GM18858 (cell line): Measurements from ENCODE around the gene GABRB2.
"Not testable (repeated sequence)": the region's sequence is repeated elsewhere in the genome, so short reads cannot be mapped to it uniquely, and the experiment has no call there.

ENCODE experiments used
- ATAC-seq: cut with Tn5 transposase; IDR thresholded peaks from one replicate; pipeline ENCODE4 v1.9.1; 2021; ENCODE audit not compliant: unreplicated experiment

Gene GABRB2

DNA sequence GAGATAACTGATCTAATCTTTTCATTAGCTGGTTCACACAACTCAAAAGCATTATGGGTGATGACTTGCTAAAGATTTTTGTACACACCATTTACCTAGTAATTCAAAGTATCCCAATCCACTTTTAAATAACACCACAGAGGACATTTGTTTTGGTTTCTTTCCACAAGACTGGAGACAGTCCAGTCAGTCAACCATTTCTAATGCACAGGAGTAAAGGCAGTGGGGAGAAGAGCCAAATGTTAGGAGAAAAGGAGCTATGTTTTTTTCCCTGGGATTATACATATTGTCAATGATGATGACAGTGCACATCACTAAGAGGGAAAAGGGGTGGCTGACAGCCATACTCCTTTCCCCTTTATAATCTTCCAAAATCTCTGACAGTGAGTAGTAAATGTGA lies 240.9 kb downstream of the GABRB2 start:
- ATAC-seq = no peak

DNA sequence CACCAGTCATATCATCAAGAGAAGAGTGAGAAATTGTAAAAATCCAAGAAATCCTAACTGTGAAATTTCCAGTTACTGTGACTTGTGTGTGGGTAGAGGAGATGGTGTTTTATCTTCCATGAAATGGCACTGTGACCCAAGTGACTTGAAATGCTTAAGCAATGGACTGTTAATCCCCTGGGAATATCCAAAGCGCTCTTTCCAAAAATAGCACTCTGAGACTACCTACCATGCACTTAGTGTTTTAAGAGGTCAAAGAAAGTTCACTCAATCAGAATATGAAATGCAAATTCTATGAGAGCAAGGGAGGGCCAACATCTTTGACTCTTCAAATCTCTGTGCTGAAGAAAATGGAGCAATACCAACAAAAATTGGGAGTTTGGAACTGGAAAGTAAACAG lies 244.0 kb downstream of the GABRB2 start:
- no peak for ATAC-seq

DNA sequence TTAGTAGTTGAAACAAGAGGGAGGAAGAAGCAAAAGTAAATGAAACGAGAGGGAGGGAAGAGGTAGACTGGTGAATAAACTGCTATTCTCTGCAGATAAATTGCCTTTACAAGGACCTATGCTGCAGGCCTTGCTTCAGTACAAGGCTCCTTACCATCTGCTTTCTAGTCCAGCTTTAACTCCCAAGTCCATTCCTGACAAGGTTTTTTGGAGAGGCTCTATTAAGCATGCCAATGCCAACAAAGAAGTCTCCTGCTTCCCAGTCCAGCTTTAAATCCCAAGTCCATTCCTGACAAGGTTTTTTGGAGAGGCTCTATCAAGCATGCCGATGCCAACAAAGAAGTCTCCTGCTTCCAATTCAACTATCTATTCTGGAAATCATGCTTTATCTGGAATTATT lies 244.9 kb downstream of the GABRB2 start:
- no peak for ATAC-seq

DNA sequence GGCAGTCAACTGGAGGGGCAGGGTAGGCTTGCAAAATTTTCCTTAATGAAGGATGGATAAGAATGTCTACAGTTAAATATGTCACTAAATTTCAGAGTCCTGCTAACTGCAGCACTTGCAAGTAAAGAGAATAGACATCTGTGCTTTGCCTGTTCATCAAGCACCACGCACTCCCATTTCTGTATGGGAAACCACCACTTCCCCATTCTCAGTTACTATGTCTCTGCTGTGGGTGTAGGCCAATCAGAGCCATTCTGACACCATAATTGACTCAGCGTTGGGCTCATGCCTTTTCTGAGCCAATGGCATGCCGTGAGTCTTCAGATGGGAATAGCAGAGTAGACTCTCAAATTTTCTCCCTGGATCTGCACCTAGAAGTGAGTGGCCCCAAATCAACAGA lies 247.5 kb downstream of the GABRB2 start:
- ATAC-seq = peak; percentile 92

DNA sequence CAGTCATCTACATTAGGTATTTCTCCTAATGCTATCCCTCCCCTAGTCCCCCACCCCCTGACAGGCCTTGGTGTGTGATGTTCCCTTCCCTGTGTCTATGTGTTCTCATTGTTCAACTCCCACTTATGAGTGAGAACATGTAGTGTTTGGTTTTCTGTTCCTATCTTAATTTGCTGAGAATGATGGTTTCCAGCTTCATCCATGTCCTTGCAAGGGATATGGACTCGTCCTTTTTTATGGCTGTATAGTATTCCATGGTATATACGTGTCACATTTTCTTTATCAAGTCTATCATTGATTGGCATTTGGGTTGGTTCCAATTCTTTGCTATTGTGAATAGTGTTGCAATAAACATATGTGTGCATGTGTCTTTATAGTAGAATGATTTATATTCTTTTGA lies 249.1 kb downstream of the GABRB2 start:
- ATAC-seq = not testable (repeated sequence)

DNA sequence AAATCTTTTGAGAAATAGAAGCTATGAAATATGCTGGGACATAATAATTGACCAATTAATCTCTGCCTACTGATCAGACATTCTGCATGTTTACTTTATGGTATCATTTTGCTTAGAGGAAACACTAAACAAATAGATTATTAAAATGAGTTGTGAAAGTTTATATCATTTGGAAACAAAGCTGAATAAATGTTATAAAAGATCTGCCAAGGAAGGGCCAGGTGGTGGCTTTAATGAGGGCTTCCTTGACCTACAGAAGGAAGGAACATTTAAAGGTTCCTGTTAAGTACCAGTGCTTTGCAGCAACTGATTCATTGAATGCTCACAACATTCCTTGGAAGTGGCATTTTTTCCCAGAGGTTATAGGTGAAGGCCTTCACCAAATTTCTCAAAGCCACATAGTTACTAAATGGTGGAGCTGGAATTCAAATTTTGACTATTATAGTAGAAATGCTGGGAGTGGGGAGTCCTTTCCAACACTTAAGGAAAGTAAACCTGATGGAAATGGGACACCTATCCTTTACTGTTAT lies 250.7 kb downstream of the GABRB2 start:
- no peak for ATAC-seq

DNA sequence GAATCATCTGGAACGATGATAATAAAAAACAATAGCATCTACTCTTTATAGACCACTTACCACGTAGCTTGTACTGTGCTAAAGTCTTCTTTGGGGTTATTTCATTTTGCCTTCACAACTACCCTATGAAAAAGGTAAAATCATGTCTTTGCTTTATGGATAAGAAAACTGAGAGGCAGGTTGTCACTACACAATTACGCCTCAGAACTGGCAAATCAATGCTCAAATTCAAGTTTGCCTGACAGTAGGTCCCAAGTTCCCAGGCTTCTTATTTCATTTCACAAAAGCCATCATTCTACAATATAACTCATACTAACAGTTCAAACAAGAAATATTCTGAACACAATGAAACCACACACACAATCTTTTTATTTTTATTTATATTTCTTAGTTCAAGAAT lies 258.5 kb downstream of the GABRB2 start:
- ATAC-seq = no peak

DNA sequence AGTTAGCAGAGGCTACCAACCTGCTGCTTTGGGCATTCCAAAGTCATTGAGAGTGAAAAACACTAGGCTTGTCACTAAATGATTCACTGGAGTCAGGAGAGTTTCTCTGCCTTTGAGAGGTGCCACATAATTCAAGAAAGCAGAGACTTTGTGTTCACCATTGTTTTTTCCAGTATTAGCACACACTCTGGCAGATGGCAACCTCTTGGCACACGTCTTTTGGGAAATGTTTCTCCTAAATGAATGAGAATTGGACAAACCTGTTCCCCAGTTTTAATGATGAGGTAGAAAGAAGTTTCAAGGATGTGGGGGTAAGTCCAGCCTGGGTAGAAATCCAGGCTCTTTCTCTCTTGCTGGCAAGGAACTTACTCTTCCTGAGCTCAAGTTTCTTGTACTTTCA lies 259.1 kb downstream of the GABRB2 start:
- no peak for ATAC-seq

DNA sequence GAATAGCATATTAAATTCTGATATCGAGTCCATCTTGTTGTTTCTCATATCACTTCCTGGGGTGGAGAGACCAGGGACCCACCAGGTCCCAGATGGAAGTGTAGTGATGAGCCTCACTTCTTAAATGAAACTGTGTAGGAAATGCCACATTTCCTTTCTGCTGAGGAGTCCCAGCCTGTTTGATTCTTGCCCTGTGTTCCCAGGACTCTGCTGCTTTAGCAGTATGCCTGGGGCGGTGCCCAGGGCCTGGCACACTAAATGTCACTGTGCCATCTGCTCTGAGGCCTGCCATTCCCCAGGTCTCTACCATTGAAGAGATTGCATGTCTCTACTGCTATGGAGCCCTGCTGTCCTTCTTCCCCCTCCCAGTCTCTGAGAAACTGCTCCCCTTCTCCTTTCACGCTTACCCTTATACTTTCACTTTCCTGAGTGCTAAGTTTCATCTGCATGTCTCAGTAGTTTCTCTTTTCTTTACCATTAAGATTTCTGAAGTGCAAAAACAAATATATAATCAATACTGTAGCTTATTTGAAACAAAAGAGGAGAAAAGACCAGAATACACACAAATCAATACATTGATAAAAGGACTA lies 260.4 kb downstream of the GABRB2 start:
- peak; percentile 98 for ATAC-seq

DNA sequence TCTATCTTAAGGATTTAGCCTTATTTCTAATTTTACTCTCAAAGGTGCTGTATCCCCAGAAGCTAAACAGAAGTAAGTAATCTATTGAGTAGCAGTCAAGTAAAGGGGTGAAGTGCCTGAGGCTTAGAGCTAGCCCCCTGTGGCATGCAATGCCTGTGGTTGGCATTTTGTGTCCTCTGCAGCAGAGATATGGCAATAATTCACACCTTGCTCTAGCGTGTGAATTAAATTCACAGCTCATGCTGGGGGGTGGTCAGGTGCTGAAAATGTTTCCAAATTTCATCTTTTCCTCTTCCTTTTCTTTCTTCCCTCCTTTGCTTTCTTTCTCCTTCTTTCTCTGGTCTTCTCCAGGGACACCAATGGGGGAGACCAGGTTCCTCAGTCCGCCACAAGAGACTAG lies 262.1 kb downstream of the GABRB2 start:
- ATAC-seq = no peak

DNA sequence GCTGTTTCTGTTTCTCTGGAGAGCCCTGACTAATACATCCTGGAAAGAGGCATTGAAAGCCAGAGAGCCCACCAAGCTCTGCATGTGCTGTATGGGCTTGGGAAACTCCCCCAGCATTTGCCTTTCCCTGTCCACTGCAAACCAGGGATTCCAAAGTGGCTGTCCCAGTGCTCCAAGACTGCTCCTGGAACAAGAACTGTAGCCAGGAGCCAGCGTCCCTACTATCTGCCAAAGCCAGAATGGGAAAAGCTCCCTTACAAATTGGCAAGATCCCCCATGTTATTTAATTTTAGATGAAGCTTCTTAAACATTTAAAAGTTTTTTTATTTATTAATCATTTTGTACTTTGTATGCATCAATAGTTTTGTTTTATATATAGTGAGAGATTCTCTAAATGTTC lies 263.2 kb downstream of the GABRB2 start:
- ATAC-seq = no peak

DNA sequence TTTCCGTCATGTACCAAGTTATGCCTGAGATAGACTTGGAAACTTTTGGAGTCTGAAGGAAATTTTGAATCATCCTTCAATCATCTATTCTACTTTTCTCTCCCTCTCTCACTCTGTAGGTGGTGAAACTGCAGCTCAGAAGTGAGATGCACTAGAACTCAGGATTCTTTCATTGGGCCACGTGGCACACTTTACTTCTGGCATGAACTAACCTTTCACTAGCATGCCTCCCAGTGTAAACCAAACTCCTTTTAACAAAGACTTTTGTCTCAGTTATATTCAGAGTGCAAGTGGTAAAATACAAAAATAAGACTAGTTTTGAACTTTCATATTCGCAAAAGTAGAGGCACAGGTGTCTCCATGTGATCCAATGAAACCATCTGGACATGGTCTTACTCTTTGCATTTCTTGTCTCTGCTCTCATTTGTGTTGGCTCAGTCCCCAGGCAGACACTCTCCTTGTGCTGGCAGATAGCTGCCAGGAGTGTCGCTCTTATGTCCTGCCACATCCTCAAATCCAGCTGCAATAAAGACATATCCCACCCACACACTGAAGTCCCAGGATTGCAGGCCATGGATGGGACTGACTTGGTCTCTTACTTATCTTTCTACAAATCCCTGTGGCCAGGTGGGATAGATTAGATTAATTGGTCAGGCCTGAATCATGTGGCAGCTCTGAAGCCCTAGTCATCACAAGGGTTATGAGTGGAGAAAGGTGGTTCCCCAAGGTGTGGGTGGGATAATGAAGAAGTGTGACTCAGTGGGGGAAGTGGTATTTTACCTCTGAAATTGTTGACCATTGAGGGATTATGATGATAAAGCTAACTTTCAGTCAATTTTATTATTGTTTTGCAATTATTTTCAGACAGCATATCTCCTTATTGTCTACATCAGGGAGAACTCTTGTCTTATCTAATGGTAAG lies 267.5 kb downstream of the GABRB2 start:
- peak; percentile 66 for ATAC-seq

DNA sequence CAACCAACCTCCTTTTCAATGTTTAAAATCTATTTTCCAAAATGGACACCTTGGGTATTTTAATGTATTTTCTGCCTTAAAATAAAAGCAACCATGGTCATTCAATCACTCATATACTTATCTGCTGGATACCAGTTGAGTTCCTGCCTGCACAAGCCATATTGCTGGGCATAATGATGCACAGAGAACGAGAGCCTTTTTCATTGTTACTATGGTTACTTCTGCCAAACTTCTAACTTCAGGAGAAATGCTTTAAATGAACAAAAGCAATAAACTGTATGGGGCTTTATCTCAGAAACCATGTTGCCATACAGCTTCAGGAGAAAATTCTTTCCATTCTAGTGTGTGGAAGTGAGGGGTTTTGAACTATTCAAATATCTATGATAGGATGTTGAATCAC lies 269.5 kb downstream of the GABRB2 start:
- ATAC-seq = no peak

DNA sequence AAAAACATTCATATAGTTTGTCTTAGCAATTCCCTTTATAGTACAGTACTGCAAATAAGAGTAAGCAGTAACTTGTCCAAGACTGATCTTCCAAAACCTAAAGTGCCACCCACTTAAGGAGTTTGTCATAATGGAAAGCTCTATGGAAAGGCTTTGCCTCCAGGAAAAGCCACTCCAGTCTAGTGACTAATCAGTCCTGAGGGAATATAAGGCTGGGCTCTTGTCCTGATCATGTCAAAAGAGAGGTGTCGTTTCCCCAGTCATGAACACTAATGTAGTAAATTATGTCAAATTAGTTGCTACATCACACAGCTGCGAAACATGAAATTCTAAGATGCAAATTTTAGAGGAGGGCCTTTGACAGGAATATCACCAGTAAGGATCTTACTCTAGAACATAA lies 271.6 kb downstream of the GABRB2 start:
- no peak for ATAC-seq

DNA sequence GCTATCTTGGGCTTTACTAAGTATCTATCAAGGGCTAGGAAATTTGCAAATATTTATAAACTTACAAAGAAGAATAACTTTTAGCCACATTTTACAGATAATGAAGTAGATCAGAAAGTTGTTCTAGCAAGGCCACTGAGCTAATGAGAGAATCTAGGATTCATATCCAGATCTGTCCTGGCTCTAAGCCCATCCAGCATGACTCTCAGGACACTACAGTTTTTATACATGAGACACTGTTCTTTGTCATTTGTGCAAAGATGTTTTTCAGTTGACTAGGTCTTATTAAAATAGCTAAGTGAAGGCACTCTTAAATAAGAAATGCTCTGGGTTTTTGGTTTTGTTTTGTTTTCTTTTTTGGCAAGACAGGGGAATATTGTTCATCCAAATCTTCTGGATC lies 273.1 kb downstream of the GABRB2 start:
- no peak for ATAC-seq

DNA sequence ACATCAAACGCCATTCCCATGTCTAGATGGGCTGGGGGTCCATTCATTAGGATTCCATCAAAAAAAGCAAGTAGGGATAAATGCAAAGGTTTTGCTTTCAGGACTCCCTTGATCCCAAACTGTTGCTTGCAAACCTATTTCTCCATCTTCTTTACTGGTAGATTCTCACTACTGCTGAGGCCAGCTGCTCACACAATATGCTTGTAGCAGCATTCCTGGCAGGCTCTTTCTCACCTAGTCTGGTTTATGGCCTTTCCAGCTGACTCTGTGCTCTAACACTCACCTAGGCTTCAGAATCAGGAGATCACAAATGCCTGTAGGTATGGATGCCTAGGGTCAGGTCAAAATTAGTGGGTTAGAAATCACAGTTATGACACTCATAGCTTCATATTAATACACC lies 274.7 kb downstream of the GABRB2 start:
- no peak for ATAC-seq

DNA sequence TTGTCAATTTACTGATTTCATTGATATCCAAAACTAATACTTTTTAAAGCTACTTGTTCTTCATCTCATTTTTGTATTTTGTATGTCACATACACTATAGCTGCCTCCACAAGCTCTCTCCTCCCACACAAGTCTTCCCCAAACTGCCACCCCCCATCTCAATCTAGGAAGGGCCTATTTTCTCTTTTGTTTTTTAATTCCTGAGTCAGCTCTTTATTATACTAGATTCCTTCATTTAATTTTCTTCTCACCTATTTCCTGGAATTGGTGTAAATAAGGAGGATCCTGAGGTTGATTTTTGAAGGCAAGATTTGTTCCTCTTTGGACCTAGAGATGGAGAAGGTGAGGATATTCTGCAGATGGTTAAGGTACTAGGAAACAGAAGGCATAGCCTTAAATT lies 277.4 kb downstream of the GABRB2 start:
- ATAC-seq = no peak

DNA sequence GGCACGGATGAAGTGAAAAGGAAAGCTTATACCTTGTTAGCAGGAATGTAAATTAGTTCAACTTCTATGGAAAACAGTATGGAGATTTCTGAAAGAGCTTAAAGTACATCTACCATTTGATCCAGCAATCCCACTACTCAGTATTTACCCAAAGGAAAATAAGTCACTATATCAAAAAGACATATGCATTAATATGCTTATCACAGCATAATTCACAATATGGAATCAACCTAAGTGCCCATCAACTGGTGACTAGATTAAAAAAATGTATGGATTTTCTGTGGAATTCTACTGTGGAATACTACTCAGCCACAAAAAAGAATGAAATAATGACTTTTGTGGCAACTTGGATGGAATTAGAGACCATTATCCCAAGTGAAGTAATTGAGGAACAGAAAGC lies 279.6 kb downstream of the GABRB2 start:
- no peak for ATAC-seq

DNA sequence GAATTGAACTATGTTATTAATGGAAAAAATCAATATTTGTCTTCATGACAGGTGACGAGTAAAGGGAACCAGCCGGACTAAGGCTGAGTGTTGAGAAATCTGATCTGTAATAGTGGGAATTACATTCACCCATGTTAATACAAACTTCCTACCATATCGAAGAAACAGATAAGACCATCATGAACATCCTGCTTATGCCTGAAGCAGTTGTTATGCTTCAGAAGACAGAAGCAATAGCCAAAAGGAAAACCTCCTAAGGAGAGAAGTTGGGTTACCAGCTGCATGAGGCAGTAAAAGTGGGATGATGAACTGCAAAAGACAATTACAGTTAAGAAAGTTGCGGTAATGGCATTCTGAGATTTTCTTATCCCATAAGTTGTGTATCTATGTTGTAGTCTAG lies 281.5 kb downstream of the GABRB2 start:
- no peak for ATAC-seq

DNA sequence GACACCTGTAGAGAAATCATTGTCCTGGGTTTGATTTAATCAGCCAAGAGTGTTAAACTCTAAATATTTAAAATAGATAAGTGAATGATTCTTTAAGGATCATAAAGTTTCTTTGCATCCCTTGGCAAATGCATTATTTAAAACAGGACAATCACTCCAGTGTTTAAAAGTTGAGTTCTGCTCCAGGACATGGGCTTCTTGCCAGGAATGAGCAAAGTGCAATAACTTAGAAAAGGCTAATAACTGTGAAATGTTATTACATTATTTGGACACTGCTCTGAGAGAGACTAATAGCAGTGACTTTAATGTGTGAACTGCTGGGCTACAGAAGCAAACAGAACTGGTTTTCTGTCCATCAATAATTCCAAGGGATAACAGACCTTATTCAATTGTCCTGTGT lies 283.3 kb downstream of the GABRB2 start:
- ATAC-seq = no peak

DNA sequence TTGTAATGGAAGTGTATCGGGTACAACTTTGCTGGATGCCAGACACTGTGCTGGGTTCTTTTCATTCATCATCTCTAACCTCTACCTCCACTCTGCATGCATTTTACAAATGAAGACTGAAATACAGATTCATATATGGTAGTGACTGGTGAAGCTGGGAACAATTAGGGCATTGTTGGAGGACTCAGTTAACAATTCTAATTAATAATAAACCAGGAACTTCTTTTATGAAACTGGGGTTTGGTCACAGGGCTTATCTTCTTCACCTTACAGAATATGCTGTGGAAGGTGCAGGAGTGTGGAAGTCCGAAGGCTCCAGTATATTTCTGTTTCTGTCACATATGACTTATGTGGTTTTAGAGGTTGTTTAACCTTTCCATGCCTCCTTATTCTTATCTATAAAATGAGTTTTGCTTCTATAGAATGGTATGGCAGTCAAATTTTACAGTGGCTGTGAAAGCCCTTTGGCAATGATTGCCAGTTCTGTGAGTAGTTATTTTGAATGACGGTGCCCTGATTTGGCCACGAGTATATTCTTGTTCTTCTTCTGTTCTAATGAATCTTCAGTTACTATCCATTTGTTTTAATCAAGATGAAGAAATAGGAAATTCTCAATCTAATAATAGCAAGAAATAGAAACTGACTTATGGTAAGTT lies 284.7 kb downstream of the GABRB2 start:
- ATAC-seq = peak; percentile 33

DNA sequence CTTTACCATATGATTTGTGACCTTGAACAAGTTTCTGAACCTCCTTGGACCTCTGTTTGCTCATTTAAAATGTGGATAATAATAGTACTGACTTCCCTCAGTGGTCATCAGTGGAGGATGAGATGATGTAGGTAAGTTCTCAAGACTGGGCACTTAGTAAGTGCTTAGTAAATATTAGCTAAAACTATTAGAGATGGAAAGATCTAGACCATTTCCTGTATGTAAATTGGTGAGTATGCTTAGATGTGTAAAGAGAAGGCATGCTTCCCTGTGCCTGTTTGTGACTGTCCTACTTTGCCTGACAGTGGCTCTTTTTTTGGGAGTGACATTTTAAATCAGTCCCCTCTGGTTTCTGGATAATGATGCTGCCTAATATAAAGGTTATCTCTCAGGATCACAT lies 288.1 kb downstream of the GABRB2 start:
- no peak for ATAC-seq
